NCI-H460 (cell line): ENCODE results near the gene FHAD1. TPM values are rescaled to one million over a fixed set of nuclear protein-coding genes. Genes with fewer than 3 reads are reported as not detected.
A peak's percentile ranks its signal among the peaks of the same experiment; 100 is the strongest.

Source experiments
- DNase-seq: peaks from one replicate; pipeline ENCODE4 v3.0.0-alpha.2; 2016; ENCODE audit warnings: low read depth; ENCODE audit errors: extremely low read depth
- total RNA-seq: library from RNA; depleted of rRNA; stranded (reverse); fragments of >200 nt; shearing (Covaris generic); gene quantifications from 2 replicates; pipeline ENCODE4 v1.2.3, GENCODE V29; 2014

FHAD1 gene
- total RNA-seq, 1 experiment from 2014 or later, result 101 TPM

- DNase-seq, result peak; percentile 55
Measured at GRCh38 chr1:15323989-15324868, 77.2 kb downstream of the FHAD1 start.

GRCh38 chr1:15324869-15325335 lies 77.9 kb downstream of the FHAD1 start:
- no peak for DNase-seq

- no peak for DNase-seq
Measured at GRCh38 chr1:15325375-15326085, 78.5 kb downstream of the FHAD1 start.

- peak; percentile 94 for DNase-seq
Measured at GRCh38 chr1:15326691-15327588, 79.9 kb downstream of the FHAD1 start.

GRCh38 chr1:15328351-15329103 lies 81.5 kb downstream of the FHAD1 start:
- no peak for DNase-seq

- DNase-seq, result no peak
Measured at GRCh38 chr1:15329104-15329820, 82.2 kb downstream of the FHAD1 start.

GRCh38 chr1:15330028-15330427 lies 83.0 kb downstream of the FHAD1 start:
- no peak for DNase-seq

GRCh38 chr1:15331180-15331579 lies 84.2 kb downstream of the FHAD1 start:
- no peak for DNase-seq

- no peak for DNase-seq
Measured at GRCh38 chr1:15331734-15332133, 84.7 kb downstream of the FHAD1 start.

GRCh38 chr1:15332525-15332924 lies 85.5 kb downstream of the FHAD1 start:
- DNase-seq, result no peak

GRCh38 chr1:15332952-15333715 lies 86.1 kb downstream of the FHAD1 start:
- DNase-seq, result no peak

- no peak for DNase-seq
Measured at GRCh38 chr1:15334995-15335394, 88.0 kb downstream of the FHAD1 start.

GRCh38 chr1:15336866-15337265 lies 89.8 kb downstream of the FHAD1 start:
- peak; percentile 50 for DNase-seq

GRCh38 chr1:15337656-15338402 lies 90.8 kb downstream of the FHAD1 start:
- peak; percentile 91 for DNase-seq

GRCh38 chr1:15339570-15339969 lies 92.5 kb downstream of the FHAD1 start:
- DNase-seq, result no peak

GRCh38 chr1:15341228-15341627 lies 94.2 kb downstream of the FHAD1 start:
- DNase-seq, result no peak

GRCh38 chr1:15341634-15342407 lies 94.8 kb downstream of the FHAD1 start:
- DNase-seq, result no peak
